GM18505 (cell line): Measurements from ENCODE around the gene BBX.
"Not testable (repeated sequence)": the region's sequence is repeated elsewhere in the genome, so short reads cannot be mapped to it uniquely, and the experiment has no call there.

Experiments
- ATAC-seq: cut with Tn5 transposase; IDR thresholded peaks from one replicate; pipeline ENCODE4 v1.9.1; 2021; ENCODE audit not compliant: unreplicated experiment
- POLR2A ChIP-seq: IDR thresholded peaks from 4 replicates; pipeline ENCODE4 v1.6.1; 2011; ENCODE audit warnings: borderline replicate concordance; ENCODE audit not compliant: insufficient read depth, insufficient read length; ENCODE audit errors: extremely low read depth

BBX gene

DNA sequence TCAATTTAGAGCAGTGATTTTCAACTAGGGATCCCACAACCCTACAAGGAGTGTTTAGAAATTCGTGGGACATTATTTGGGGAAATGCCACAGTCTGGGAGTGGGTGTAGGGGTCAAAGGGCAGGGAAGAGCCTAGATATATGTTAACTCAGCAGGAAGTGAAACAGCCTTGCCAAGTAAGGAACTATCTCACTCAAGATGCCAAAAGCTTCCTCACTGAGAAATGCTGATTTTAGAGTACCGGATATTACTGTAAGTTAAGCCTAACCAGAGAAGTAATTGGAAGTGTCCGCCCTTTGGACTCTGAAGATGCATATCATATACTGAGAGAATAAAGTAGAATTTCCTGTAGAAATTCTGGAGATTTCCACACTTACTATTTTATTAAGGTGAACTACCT is 158.6 kb downstream of the BBX start:
- TF ChIP-seq POLR2A: no peak
- no peak for ATAC-seq

GRCh38 chr3:107682580-107682979 is 159.8 kb downstream of the BBX start:
- TF ChIP-seq POLR2A: no peak
- ATAC-seq: no peak

DNA sequence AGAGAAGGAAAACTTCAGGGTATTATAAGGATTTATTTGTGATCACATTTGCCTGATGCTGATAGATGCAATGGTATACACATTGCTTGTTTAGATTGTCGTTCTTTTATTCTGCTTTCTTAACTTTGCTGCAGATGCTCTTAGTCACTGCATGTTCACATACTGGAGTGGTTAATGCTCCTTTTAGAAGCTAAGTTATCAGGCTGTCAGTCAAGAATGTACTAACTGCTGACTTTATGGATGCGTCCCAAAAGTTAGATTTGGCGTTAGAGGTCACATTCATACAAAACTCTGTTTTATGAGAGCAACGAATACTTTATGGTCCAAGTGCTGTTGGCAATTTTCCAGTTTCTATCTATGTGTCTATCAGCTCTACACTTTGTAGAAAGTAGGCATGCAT is 160.7 kb downstream of the BBX start:
- TF ChIP-seq POLR2A: no peak
- no peak for ATAC-seq

- TF ChIP-seq POLR2A: no peak
- no peak for ATAC-seq
Measured at GRCh38 chr3:107684431-107684925, 161.7 kb downstream of the BBX start.

DNA sequence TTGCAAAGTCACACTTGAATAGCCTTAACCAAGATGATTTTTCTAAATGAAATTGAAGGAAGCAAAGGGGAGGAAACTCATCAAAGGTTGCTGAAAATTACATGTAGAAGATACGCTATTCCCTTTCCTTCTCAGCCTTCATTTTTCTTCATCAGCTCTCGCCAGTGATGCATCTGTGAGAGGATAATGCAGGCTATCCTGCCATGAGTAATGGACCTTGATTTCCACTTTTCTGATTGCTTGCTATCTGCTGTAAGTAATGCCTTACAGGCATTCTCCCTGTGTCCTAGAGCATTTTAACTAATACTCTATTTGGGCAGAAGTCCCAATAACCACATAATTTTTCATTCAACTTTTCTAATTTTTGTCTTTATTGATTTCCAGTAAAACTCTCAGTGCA is 162.6 kb downstream of the BBX start:
- no peak for ATAC-seq
- no peak for TF ChIP-seq POLR2A

DNA sequence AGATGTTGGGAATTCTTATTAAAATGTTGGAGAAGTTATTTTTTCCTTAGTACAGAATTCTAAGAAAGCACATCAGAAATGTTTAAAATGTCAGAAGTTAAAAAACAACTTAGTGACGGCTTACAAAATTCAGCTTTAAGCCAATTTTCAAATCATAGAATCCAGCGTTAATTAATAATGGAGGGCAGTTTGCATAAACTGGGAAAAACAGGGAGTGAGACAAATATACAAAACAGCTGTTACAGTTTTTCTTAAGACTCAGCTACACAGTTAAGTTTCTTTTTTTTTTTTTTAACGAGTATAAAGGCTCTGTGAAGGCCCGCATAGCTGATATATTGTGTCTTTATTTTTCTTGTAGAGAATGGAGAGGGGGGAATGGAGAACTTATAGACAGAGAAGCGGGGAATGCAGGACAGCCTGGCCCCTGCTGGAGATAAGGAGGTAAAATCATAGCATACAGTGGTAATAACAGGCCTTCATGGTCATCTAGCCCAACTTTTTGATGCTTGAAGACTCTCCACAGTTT is 164.4 kb downstream of the BBX start:
- TF ChIP-seq POLR2A: no peak

GRCh38 chr3:107689355-107689754 is 166.6 kb downstream of the BBX start:
- no peak for ATAC-seq
- no peak for TF ChIP-seq POLR2A

More for the DNA sequence above, 164.4 kb downstream of the BBX start:
- no peak for ATAC-seq

- no peak for ATAC-seq
- no peak for TF ChIP-seq POLR2A
Measured at GRCh38 chr3:107690522-107691138, 167.9 kb downstream of the BBX start.

GRCh38 chr3:107691984-107692383 is 169.2 kb downstream of the BBX start:
- ATAC-seq: not testable (repeated sequence)

- ATAC-seq: not testable (repeated sequence)
Measured at GRCh38 chr3:107697348-107697747, 174.6 kb downstream of the BBX start.

DNA sequence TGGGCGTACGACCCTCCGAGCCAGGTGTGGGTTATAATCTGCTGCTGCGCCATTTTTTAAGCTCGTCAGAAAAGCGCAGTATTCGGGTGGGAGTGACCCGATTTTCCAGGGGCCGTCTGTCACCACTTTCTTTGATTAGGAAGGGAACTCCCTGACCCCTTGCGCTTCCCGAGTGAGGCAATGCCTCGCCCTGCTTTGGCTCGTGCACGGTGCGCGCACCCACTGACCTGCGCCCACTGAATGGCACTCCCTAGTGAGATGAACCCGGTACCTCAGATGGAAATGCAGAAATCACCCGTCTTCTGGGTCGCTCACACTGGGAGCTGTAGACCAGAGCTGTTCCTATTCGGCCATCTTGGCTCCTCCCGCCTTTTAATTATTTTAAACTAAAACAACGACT is 175.1 kb downstream of the BBX start:
- ATAC-seq: not testable (repeated sequence)

DNA sequence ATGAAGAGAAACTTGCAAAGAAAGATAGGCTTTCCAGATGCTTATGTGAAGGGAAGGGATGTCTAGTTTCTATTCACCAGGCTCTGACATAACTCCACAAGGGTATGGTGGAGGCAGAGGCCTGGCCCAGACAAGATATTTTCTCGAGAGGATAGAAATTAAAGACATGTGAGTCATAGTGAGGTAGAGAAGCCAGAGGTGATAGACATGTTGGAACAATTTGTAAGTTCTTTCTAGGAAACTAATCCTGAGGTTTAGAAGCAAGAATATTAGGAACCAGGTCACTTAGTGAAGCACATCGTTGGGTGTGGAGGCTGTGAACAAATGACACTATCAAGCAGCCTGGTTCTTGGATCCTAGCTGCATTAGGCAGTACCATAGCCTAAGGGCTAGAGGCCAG is 176.9 kb downstream of the BBX start:
- no peak for ATAC-seq
- TF ChIP-seq POLR2A: no peak

- TF ChIP-seq POLR2A: no peak
- ATAC-seq: no peak
Measured at GRCh38 chr3:107701299-107701698, 178.5 kb downstream of the BBX start.

DNA sequence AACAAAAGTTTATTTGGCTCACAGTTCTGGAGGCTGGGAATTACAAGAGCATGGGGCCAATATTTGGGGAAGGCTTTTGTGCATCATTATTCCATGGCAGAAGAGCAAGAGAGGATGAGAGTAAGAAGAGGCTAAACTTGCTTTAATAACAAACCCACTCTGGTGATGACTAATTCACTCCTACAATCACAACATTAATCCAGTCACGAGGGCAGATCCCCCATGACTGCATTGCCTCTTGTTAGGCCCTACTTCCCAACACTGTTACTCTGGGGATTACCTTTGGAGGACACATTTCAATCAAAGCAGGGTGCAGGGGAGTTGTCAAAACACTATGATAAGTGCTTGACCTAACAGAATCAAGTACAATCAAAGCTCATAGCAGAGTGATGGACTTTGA is 181.7 kb downstream of the BBX start:
- ATAC-seq: no peak
- no peak for TF ChIP-seq POLR2A

- TF ChIP-seq POLR2A: no peak
- ATAC-seq: no peak
Measured at GRCh38 chr3:107705046-107705445, 182.3 kb downstream of the BBX start.
